ENCODE measurements around the gene ATRAID. TPM values are rescaled to one million over a fixed set of nuclear protein-coding genes. Genes with fewer than 3 reads are reported as not detected.
A peak's percentile ranks its signal among the peaks of the same experiment; 100 is the strongest.

The ATRAID gene
- total and polyA plus RNA-seq, 2 of the 8 experiments (the other 6 are each of a cell fraction or from before 2014, with no cell fraction given): 109 to 280 TPM

GRCh38 chr2:27217173-27218121 lies 5.6 kb downstream of the ATRAID start, which contains the start of gene CAD:
TSS of gene CAD (plus strand) at chr2:27217369. CDS start at chr2:27217552, 183 bp downstream.
- Histone ChIP-seq H2BK15ac (ENCODE audit: low read length) (no peak within 1 kb of the TSS), H3K23me2 (ENCODE audit: low read depth, low read length) (peaks cover 9% of the 10 kb centered on the region), H3K79me2 (ENCODE audit: control insufficient read depth in 1 of 2, insufficient read depth in 2 of 2, low read length in 2 of 2) (peaks cover 7 to 29% of the 10 kb centered on the region in 2 experiments), H3K4me2 (ENCODE audit: insufficient read depth in 1 of 2, low read depth in 2 of 2, low read length in 2 of 2) (peak within 1 kb of the TSS; percentile 86 to 96), H2BK5ac (ENCODE audit: low read depth, low read length) (peak within 1 kb of the TSS; percentile 96), H2AK5ac (ENCODE audit: low read depth, low read length) (peak within 1 kb of the TSS; percentile 97; the same call in 1 of the 2 replicates), H3K56ac (replicated peaks; ENCODE audit: insufficient read length, low read depth, low read length) (peak within 1 kb of the TSS; percentile 93), H3K79me1 (ENCODE audit: low read depth, low read length) (peaks cover 3% of the 10 kb centered on the region; the same call in 1 of the 2 replicates), H3K36me3 (ENCODE audit: control insufficient read depth in 2 of 4, insufficient read depth in 4 of 4, low read length in 3 of 4) (peaks cover 23 to 59% (median 37%) of the 10 kb centered on the region in 4 experiments), H2AFZ (ENCODE audit: low read length) (no peak within 1 kb of the TSS), H4K91ac (replicated peaks; ENCODE audit: insufficient read length, low read length) (peak within 1 kb of the TSS; percentile 96), H4K5ac (ENCODE audit: insufficient read length, low read depth, low read length) (peak within 1 kb of the TSS; percentile 79), H3K14ac (ENCODE audit: insufficient read length) (no peak within 1 kb of the TSS), H4K20me1 (replicated peaks in 1 of 2; ENCODE audit: control insufficient read depth in 1 of 2, insufficient read depth in 2 of 2, low read length in 2 of 2) (peaks cover 0 to 2% of the 10 kb centered on the region in 2 experiments), H3K27ac (ENCODE audit: low read depth, low read length) (peak within 1 kb of the TSS; percentile 95), H3K4ac (replicated peaks; ENCODE audit: insufficient read length, low read depth, low read length) (peak within 1 kb of the TSS; percentile 96), H3K9ac (replicated peaks in 1 of 4; ENCODE audit: extremely low read depth in 1 of 4, low read depth in 3 of 4, low read length in 3 of 4) (peak within 1 kb of the TSS; percentile 96 to 99 (median 97)), H3K27me3 (replicated peaks in 1 of 4; ENCODE audit: control insufficient read depth in 3 of 4, extremely low read depth in 1 of 4, insufficient read depth in 3 of 4, low read length in 3 of 4) (no peaks in the 10 kb centered on the region), H2BK120ac (replicated peaks; ENCODE audit: low read depth, low read length) (no peak within 1 kb of the TSS), H2BK20ac (ENCODE audit: low read length) (0 out of 2 replicates have a peak within 1 kb of the TSS, but pooled peaks have one; percentile 72), H3K9me3 (ENCODE audit: insufficient read depth in 2 of 2, low read depth in 1 of 2, low read length in 1 of 2) (no peaks in the 10 kb centered on the region), H3K4me3 (ENCODE audit: extremely low read depth in 1 of 4, insufficient read depth in 2 of 4, low read depth in 3 of 4, low read length in 4 of 4) (peak within 1 kb of the TSS; percentile 78 to 88 (median 82)), H3K4me1 (replicated peaks in 1 of 4; ENCODE audit: control insufficient read depth in 3 of 4, insufficient read depth in 4 of 4, low read length in 3 of 4) (peaks cover 0 to 9% (median 5%) of the 10 kb centered on the region in 4 experiments; a peak in 6 of 7 replicates), H3K23ac (ENCODE audit: insufficient read length) (no peak within 1 kb of the TSS), H2BK12ac (ENCODE audit: low read depth, low read length) (peak within 1 kb of the TSS; percentile 99; the same call in 1 of the 2 replicates), H3K18ac (ENCODE audit: extremely low read depth, low read length) (peak within 1 kb of the TSS; percentile 39), H4K8ac (ENCODE audit: extremely low read depth, insufficient read depth, low read length) (peak within 1 kb of the TSS; percentile 100)
- no peak for FAIRE-seq
- 3% methylated on average over 62 of the region's 72 CpGs; no CpG with 5 or more reads in 1 of the 2 experiments for WGBS, 2 experiments (ENCODE audit: extremely low coverage in 1 of 2, insufficient coverage in 1 of 2, insufficient read length in 1 of 2, insufficient replicate concordance in 2 of 2, low coverage in 1 of 2, low lambda C conversion rate in 2 of 2, missing lambda C conversion rate in 1 of 2)
- ChIA-PET CTCF (ENCODE audit: partially characterized antibody) (interaction anchor here (0.6 to 1.8 kb wide), 7 partner anchors 48 to 136 kb away, joined by 3 to 5 read pairs (median 4); no protein-coding TSS in a partner anchor), POLR2A (ENCODE audit: partially characterized antibody) (interaction anchor here (0.5 to 29.6 kb wide), 33 partner anchors 9 to 262 kb away, joined by 3 to 835 read pairs (median 4); partner anchors contain the start of genes EMILIN1, GTF3C2, OST4 and PREB)
- DNase-seq (ENCODE audit: low read depth in 1 of 2, low spot score in 2 of 2): peak; percentile 73 to 91
- TF ChIP-seq TAF7 (optimal IDR thresholded peaks at IDR 0.05; ENCODE audit: borderline replicate concordance, low read depth, low read length) (peak; percentile 52), SUZ12 (IDR thresholded peaks at IDR 0.05; ENCODE audit: low read length) (no peak), ASH2L (IDR thresholded peaks at IDR 0.05; ENCODE audit: low read length) (peak; percentile 37), SP4 (IDR thresholded peaks at IDR 0.05; ENCODE audit: low read length) (no peak), NRF1 (IDR thresholded peaks at IDR 0.05; ENCODE audit: low read depth, low read length) (no peak), CBX8 (IDR thresholded peaks at IDR 0.05; ENCODE audit: borderline replicate concordance, low read depth, low read length) (no peak), GABPA (IDR thresholded peaks at IDR 0.05; ENCODE audit: borderline replicate concordance, insufficient read depth, low read length) (no peak), GTF2F1 (IDR thresholded peaks at IDR 0.05; ENCODE audit: borderline replicate concordance, low read depth, low read length) (peak; percentile 58; the same call in 1 of the 2 replicates)
- TF ChIP-seq, protein P1, sequence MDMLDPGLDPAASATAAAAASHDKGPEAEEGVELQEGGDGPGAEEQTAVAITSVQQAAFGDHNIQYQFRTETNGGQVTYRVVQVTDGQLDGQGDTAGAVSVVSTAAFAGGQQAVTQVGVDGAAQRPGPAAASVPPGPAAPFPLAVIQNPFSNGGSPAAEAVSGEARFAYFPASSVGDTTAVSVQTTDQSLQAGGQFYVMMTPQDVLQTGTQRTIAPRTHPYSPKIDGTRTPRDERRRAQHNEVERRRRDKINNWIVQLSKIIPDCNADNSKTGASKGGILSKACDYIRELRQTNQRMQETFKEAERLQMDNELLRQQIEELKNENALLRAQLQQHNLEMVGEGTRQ (IDR thresholded peaks at IDR 0.05; ENCODE audit: low read length): peak; percentile 87

Measured in H1 (cell line).